ENCODE measurements around the gene TPRN.

Gene TPRN

DNA sequence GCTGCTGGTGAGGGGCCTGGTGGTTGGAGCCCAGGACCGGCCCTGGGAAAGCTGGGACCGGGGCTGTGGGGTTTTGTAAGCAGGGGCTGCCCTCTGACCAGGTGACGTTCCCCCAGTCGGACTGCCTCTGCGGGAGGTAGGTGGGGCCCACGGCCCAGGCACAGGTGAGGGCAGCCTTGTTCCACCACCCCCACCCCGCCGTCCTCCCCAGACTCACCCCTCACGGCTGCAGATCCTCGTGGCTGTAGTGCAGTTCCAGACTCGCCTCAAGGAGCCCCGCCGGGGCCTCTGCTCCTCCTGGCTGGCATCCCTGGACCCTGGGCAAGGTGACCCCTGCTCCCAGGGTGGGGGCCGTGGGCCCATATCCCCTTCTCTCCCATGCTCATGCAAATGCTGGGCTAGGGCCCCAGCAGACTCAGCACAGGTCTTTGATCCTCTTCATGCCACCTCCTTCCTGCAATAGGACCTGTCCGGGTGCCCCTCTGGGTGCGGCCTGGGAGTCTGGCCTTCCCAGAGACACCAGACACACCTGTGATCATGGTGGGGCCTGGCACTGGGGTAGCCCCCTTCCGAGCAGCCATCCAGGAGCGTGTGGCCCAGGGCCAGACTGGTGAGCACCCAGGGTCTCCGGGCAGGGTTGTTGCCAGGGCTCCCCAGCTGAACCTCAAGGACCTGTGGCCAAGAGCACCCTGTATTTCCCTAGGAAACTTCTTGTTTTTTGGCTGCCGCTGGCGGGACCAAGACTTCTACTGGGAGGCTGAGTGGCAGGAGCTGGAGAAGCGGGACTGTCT is 14.8 kb upstream of the TPRN start:
- in situ Hi-C loops (cut with MboI; ENCODE audit: low sequenced_read_pairs) = loop anchor here (25.0 kb wide), 1 partner anchor 428 kb away; the partner anchor contains the start of genes CCDC183 and TMEM141

DNA sequence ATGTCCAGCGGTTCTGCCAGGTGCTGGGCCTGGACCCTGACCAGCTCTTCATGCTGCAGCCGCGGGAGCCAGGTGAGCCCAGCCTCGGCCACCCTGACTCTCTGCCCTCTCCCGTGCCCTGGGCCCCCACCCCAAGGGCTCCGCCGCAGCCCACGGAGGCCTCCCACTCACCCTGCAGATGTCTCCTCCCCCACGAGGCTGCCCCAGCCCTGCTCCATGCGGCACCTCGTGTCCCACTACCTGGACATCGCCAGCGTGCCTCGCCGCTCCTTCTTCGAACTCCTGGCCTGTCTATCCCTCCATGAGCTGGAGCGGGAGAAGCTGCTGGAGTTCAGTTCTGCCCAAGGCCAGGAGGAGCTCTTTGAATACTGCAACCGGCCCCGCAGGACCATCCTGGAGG is 14.1 kb upstream of the TPRN start:
- in situ Hi-C loops (cut with MboI; ENCODE audit: low sequenced_read_pairs) = loop anchor here (25.0 kb wide), 1 partner anchor 427 kb away; the partner anchor contains the start of genes CCDC183 and TMEM141

DNA sequence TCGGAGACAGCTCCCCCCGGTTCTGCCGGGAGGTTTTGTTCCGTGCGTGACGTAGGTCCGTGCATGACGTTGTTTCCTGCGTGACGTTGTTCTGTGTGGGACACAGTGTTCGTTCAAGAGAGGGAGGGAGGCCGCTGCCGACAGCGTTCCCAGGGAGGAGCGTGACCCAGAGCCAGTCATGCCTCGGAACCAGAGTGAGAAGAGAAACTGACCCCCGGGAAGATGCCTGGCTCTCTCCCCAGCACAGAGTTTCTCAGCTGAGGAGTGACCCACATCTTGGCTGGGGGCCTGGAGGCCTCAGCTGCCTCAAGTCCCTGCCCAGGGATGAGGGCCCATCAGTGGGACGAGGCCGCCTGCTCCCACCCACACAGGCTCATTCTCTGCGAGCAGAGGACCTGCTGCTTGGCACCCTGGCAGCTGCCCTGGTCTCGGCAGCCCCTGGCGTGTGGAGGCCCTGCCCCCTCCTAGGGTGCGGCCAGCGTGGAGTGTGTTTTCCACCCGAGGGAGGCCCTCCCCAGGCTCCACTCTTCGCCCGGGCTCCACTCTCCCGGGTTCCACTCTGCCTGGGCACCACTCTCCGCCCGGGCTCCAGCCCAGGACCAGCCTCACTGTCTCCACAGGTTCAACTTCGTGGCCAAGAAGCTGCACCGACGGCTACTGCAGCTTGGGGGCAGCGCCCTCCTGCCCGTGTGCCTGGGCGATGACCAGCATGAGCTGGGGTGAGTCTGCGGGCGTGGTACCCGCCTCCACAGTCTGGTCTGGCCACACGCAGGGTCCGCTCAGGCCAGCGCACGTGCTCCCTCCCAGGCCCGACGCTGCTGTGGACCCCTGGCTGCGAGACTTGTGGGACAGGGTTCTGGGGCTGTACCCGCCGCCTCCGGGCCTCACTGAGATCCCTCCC is 12.9 kb upstream of the TPRN start:
- in situ Hi-C loops (cut with MboI; ENCODE audit: low sequenced_read_pairs) = loop anchor here (25.0 kb wide), 1 partner anchor 426 kb away; the partner anchor contains the start of genes CCDC183 and TMEM141

DNA sequence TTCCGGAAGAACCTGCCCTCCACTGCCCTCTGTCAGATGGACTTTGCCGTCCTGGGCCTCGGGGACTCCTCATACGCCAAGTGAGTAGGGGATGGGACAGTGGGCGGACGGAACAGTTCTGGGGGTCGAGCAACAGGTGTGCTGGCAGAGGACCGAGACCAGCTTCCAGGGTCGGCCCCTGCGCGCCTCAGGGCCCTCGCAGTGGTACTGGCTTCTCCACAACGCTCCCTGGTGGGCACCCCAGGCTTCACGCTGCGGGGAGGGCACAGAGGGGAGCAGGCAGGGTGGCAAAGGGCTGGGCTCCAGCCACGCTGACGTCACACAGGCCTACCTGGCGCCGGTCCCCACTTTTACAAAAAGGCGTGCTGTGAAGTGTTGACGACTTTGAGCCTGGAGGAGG is 12.0 kb upstream of the TPRN start:
- in situ Hi-C loops (cut with MboI; ENCODE audit: low sequenced_read_pairs) = loop anchor here (25.0 kb wide), 1 partner anchor 425 kb away; the partner anchor contains the start of genes CCDC183 and TMEM141

DNA sequence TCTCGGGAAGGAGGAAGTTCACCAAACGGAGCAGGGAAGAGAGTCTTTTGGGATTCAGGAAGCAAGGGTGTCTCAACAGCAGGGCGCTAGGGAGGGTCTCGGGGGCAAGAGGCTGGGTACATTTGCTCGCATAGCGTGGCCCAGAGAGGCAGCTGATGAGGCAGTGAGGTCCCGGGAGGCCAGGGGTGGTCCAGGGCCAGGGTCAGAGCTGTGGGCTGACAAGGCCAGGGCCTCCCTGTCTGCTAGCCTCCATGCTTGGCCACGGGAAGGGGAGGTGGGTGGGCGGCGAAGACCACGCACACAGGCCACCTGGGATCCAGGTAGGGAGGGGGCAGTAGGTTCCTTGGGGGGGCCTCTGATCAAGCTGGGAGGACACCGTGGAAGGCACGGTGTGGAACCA is 11.0 kb upstream of the TPRN start:
- in situ Hi-C loops (cut with MboI; ENCODE audit: low sequenced_read_pairs) = loop anchor here (25.0 kb wide), 1 partner anchor 424 kb away; the partner anchor contains the start of genes CCDC183 and TMEM141

DNA sequence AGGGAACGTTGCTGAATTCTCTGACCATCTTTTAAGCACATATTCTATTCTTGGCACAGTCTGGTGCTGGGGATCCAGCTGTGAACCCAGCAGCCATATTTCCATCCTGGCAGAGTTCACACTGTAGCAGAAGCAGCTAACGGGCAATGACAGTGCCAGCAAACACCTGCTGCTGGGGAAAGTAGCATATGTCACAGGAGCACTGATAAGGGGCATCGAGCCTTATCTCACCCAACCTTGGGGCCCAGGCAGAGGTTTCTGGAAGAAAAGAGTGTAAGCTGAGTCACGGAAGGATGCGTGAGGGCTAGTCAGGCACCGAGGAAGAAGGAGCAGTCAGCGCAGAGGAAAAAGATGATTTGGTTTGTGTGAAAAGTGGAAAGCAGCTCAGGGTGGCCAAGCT is 6.1 kb upstream of the TPRN start:
- in situ Hi-C loops (cut with MboI; ENCODE audit: low sequenced_read_pairs) = loop anchor here (25.0 kb wide), 1 partner anchor 419 kb away; the partner anchor contains the start of genes CCDC183 and TMEM141

DNA sequence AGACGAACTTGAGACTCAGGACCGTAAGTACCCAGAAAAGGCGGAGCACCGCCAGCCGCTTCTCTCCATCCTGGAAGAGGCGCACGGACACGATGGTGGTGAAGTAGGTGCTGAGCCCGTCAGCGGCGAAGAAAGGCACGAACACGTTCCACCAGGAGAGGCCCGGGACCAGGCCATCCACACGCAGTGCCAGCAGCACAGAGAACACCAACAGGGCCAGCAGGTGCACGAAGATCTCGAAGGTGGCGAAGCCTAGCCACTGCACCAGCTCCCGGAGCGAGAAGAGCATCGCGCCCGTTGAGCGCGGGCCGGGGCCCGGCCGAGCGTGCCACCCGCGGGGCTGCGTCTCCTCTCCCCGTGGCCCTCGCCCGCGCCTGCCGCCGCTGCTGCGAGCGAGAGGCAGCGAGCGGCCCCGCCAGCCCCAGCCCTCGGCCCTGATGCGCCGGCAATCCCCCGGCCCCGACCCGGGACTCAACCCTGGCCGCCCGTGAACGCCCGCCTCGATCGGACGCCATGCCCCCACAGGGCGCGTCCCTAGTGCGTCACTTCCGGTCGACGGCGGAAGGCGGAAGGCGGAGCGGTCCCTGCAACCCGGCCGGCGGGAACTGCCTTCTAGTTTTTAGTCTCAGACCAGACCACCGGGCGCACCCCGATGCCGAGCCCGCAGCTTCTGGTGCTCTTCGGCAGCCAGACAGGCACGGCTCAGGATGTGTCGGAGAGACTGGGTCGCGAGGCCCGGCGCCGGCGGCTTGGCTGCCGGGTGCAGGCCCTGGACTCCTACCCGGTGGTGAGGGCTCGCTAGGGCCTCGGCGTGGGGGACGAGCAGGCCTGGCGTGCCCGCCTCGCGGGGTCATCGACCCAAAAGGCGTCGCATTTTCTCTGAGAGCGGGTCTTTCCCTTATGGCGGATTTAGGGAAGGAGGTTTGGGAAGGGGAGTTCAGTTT is 4.9 kb upstream of the TPRN start, which contains the start of the genes NDOR1 and TMEM203:
TSS of gene NDOR1 (plus strand) at position 575 of the 944 bp plus-strand sequence. CDS start at position 653, 78 bp downstream.
TSS of gene TMEM203 (minus strand) at position 523 of the 944 bp plus-strand sequence. CDS start at position 289, 234 bp downstream.
- in situ Hi-C loops (cut with MboI; ENCODE audit: low sequenced_read_pairs) = loop anchor here (25.0 kb wide), 1 partner anchor 418 kb away; the partner anchor contains the start of genes CCDC183 and TMEM141

DNA sequence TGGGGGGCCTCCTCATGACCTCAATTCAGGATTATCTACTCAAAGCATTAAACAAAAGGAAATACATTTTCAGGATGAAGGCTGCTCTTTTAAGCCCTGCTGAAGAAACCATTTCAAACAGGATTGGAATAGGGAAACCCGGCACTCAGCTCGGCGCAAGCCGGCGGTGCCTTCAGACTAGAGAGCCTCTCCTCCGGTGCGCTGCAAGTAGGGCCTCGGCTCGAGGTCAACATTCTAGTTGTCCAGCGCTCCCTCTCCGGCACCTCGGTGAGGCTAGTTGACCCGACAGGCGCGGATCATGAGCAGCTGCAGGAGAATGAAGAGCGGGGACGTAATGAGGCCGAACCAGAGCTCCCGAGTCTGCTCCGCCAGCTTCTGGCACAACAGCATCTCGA is 4.2 kb upstream of the TPRN start:
- in situ Hi-C loops (cut with MboI; ENCODE audit: low sequenced_read_pairs) = loop anchor here (25.0 kb wide), 1 partner anchor 417 kb away; the partner anchor contains the start of genes CCDC183 and TMEM141

DNA sequence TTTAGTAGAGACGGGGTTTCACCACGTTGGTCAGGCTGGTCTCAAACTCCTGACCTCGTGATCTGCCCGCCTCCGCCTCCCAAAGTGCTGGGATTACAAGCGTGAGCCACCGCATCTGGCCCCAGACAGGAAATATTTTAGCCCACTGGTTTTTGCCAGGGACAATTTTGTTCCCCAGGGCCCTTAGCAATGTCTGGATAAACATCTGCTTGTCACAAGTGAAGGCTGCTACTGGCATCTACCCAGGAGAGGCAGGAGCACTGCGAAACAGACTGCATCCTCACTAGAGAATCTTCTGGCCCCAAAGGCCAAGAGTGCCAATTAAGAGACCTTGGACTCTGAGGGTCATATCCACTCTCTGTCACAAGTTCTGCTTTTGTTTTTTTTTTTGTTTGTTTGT is 2.4 kb upstream of the TPRN start:
- in situ Hi-C loops (cut with MboI; ENCODE audit: low sequenced_read_pairs) = loop anchor here (25.0 kb wide), 1 partner anchor 416 kb away; the partner anchor contains the start of genes CCDC183 and TMEM141

DNA sequence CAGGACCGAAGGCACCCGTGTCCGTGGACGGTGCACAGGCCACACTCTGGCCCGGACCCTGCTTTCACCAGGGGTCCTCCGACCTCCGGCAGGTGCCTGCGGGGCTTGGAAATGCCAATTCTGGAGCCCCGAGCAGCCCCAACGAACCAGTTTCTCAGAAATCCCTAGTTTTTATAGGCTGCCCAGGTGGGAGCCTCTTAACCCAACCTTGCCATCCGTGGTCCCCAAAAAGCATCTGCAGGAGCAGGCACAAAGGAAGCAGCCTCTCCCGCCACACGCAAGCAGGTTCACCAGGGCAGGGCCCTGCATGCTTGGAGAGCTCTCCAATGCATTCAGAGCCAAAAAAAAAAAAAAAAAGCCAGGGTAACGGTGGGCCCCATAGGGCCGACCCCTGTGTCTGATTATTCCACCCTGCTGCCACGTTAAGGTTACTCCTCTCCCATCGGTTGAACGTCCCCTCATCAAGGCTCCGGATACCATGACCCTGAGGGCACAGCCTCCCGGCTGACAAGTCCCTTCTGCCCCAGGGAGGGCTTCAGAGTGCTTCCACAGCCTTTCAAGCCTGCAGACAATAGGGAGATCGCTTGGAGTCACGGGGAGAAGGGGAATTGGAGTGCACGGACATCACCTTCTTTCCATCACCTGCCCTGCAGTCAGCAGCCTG is 796 bp upstream of the TPRN start:
- in situ Hi-C loops (cut with MboI; ENCODE audit: low sequenced_read_pairs) = loop anchor here (25.0 kb wide), 1 partner anchor 414 kb away; the partner anchor contains the start of genes CCDC183 and TMEM141

DNA sequence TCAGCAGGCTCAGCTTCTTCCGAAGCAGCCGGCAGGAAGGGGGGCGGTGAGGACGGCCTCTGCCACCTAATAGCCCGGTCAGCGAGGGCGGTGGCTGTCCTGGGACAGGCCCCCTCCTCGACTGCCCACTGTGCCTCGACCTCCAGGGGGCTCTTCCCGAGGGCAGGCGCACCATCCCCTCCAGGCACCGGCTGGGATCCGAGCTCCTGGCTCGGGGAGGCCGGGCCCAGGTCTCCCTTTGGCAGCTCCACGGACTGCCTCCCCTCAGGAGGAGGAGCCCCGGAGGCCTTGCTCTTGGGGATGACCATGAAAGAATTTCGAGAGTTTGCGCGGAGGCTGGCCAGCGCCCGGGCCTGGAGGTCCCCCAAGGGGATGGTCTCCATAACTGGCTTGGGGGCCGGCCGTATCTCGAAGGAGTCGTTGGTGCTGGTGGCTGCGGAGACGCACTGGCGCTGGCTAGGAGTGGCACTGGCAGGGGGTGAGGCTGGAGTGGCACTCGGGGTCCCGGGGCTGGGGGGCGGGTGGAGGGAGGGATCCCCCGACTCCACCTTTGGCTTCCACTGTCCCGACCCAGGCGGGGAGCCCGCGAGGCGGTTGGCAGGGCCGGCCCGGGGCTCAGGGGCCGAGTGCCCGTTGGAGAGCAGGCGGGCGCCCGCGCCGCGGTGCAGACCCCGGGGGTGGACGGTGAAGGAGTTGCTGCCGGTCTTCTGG is 975 bp downstream of the TPRN start:
- in situ Hi-C loops (cut with MboI; ENCODE audit: low sequenced_read_pairs) = loop anchor here (25.0 kb wide), 1 partner anchor 412 kb away; the partner anchor contains the start of genes CCDC183 and TMEM141

DNA sequence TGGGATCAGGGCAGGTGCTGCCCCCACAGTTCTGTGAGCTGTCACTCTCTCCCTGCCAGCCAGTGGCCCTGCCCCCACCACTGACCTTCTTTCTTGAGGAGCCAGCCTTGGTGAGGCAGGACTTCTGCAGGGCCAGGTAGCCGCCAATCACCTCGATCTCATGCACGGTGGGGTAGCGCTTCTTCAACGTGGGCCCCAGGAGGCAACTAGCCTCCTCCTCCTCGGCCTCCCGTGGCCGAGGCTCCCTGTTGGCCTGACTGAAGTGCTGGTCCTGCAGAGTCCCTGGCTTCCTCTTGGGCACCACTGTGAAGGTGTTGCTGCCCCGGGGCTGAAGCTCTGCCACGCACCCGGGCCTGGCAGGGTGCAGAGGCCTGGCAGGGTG is 1.6 kb downstream of the TPRN start:
- in situ Hi-C loops (cut with MboI; ENCODE audit: low sequenced_read_pairs) = no loop called here

DNA sequence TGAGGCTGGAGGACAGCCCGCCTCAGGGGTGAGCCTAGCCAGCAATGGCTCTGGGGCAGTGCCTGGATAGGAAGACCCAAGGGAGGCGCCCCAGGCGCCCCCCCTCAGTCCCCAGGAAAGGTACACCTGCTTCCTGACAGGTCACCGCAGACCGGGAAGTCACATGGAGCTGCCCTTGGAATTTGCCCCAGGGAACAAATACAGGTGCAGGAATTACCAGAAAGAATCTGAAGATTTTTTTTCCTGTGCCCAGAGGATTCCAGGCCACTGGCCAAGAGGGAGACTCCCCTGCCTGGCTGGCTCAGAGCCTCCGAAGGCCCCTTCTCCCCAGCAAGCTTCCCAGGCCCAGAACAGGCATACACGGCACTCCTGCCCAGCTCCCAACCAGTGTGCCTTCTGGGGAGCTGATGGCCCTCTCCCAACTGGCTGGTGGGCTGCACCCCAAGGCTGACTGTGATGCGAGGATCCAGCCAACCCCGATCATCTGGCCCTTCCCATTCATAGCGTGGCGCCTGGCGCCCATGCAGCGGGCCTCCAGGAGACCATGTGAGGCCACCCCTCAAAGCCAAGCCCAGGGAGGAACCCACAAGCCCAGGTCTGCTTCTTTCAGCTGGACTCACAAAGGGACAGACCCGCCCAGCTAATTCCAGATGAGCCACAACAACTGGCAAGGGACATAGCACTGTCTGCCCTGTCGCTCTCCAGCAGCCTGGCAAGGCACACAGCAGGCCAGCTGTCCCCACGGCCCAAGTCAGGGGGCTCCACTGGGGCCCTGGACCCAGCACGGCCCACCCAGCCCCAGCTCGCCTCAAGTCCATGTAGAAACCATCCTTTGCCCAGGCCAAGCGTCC is 2.3 kb downstream of the TPRN start:
- in situ Hi-C loops (cut with MboI; ENCODE audit: low sequenced_read_pairs) = no loop called here

DNA sequence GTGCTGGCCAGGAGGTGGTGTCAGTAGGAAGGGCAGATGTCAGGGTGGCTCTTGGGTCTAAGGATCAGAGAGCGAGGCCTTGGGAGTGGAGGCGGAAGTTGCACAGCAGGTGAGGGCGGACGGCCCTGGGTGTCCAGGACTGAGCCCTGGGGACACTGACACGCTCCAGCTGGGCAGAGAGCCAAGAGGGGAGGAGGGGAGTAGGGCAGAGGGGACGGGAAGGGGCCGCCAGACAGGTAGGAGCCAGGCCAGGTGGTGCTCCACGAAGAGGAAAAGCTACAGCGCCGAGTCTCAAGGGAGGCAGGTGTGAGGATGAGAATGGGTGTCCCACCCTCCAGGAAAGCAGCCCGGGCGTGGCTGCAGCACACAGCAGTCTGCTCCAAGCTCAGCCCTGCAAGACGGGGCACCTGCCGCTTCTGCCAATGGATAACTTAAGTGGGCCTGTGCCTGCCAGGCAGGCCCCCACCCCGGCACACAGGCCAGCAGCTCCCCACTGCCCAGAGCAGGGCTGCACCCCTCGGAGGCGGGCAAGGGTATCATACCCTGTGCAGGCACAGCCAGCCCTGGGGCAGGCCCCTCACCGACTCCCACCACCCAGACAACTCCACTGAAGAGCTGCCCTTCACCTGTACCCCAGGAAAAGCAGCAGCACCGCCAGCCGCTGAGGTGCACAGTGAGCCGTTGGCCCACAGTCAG is 4.9 kb downstream of the TPRN start:
- in situ Hi-C loops (cut with MboI; ENCODE audit: low sequenced_read_pairs) = no loop called here

DNA sequence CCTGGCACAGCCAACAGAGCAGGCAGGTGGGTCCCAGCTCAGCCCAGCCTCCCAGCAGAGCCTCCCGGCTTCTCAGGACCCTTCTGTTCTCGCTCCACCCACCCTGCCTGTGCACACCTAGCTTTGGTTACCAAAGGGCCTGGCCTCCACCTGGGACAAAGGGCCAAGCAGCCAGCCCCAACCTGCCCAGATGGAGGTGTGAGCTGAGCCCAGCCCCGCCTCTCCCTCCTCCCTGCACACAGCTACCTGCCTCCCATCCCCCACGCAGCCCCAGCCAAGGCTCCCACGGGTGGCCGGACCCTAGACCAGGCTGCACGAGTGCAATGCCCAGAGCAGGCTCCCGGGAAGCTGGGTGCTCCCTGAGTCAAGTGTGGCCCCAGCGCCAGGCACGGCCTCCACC is 5.6 kb downstream of the TPRN start:
- in situ Hi-C loops (cut with MboI; ENCODE audit: low sequenced_read_pairs) = no loop called here

DNA sequence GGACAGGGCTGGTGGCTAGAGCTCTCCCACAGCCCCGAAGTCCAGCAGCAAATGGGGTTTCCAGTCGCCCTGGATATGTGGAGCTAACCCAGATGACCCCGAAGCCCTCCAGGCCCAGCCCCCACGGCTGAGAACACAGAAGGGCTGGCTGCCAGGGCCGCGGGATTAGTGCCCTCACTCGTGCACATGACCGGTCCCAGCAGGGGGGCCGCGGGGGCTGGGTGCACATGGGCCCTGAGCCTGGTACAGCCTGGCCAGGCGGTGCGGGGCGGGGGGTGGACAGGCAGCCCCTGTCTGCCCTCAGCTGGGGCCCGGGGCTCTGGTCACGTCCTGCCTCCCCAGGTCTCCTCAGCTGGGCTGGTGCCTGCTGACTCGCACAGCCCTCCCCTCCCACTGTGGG is 6.2 kb downstream of the TPRN start:
- in situ Hi-C loops (cut with MboI; ENCODE audit: low sequenced_read_pairs) = no loop called here

DNA sequence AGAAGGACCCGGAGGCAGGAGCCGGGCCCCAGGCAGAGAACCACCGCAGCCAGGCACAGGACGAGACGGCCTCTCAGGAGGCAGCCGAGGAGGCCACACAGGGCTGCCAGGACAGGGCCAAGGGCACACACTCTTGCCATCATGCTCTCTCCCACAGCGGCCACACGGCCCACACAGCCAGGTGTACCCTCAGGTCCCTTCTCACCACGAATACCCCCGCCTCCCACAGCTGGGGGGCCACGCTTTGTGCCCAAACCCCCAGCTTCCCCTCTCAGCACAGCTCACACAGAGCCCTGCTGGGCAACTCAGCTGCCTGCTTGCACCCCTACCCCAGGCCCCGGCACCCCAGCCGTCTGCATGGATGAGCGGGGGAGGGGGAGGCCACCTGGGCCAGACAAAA is 6.8 kb downstream of the TPRN start:
- in situ Hi-C loops (cut with MboI; ENCODE audit: low sequenced_read_pairs) = no loop called here
